ENCODE results near the gene IREB2. TPM values are rescaled to one million over a fixed set of nuclear protein-coding genes. Genes with fewer than 3 reads are reported as not detected.

Gene IREB2
- total RNA-seq, 1 donor from 2014 or later = 82.4 TPM

GRCh38 chr15:78542647-78543046, 104.6 kb downstream of the IREB2 start:
- peaks cover 9% of the 10 kb centered on the region for H3K4me1 Mint-ChIP-seq (ENCODE audit: low read depth, unreplicated experiment)
- H3K4me3 Mint-ChIP-seq (ENCODE audit: unreplicated experiment) = no peak overlapping the region
- peaks cover 6% of the 10 kb centered on the region for H3K27me3 Mint-ChIP-seq (ENCODE audit: unreplicated experiment)
- no peak for DNase-seq
- H3K36me3 Mint-ChIP-seq (ENCODE audit: unreplicated experiment) = no peaks in the 10 kb centered on the region
- H3K27ac Mint-ChIP-seq (ENCODE audit: unreplicated experiment) = no peak overlapping the region
- no peak for TF ChIP-seq CTCF (IDR thresholded peaks at IDR 0.05; ENCODE audit: partially characterized antibody, unreplicated experiment)
- peaks cover 7% of the 10 kb centered on the region for H3K9me3 Mint-ChIP-seq (ENCODE audit: unreplicated experiment)

GRCh38 chr15:78550194-78550593, 112.2 kb downstream of the IREB2 start:
- H3K36me3 Mint-ChIP-seq (ENCODE audit: unreplicated experiment) = no peaks in the 10 kb centered on the region
- no peak for DNase-seq
- H3K27me3 Mint-ChIP-seq (ENCODE audit: unreplicated experiment) = no peaks in the 10 kb centered on the region
- no peak overlapping the region for H3K4me3 Mint-ChIP-seq (ENCODE audit: unreplicated experiment)
- no peaks in the 10 kb centered on the region for H3K4me1 Mint-ChIP-seq (ENCODE audit: low read depth, unreplicated experiment)
- TF ChIP-seq CTCF (IDR thresholded peaks at IDR 0.05; ENCODE audit: partially characterized antibody, unreplicated experiment) = no peak
- no peak overlapping the region for H3K27ac Mint-ChIP-seq (ENCODE audit: unreplicated experiment)
- peaks cover 1% of the 10 kb centered on the region for H3K9me3 Mint-ChIP-seq (ENCODE audit: unreplicated experiment)

GRCh38 chr15:78550815-78551214, 112.8 kb downstream of the IREB2 start:
- H3K9me3 Mint-ChIP-seq (ENCODE audit: unreplicated experiment) = peaks cover 1% of the 10 kb centered on the region
- no peak overlapping the region for H3K27ac Mint-ChIP-seq (ENCODE audit: unreplicated experiment)
- no peaks in the 10 kb centered on the region for H3K27me3 Mint-ChIP-seq (ENCODE audit: unreplicated experiment)
- H3K36me3 Mint-ChIP-seq (ENCODE audit: unreplicated experiment) = no peaks in the 10 kb centered on the region
- no peak overlapping the region for H3K4me3 Mint-ChIP-seq (ENCODE audit: unreplicated experiment)
- DNase-seq = no peak
- H3K4me1 Mint-ChIP-seq (ENCODE audit: low read depth, unreplicated experiment) = no peaks in the 10 kb centered on the region
- TF ChIP-seq CTCF (IDR thresholded peaks at IDR 0.05; ENCODE audit: partially characterized antibody, unreplicated experiment) = no peak

Other genes with a start within 250 kb of the IREB2 start
- gene ACSBG1, start 203.7 kb upstream of the IREB2 start, total RNA-seq (ENCODE audit: unreplicated experiment) = not detected
- 2.4 TPM for gene DNAJA4, start 173.7 kb upstream of the IREB2 start, total RNA-seq (ENCODE audit: unreplicated experiment)
- gene SKIC8, start 138.6 kb upstream of the IREB2 start, total RNA-seq (ENCODE audit: unreplicated experiment) = 43.9 TPM
- 314 TPM for gene CRABP1, start 97.9 kb upstream of the IREB2 start, total RNA-seq (ENCODE audit: unreplicated experiment)
- 2.8 TPM for gene HYKK, start 69.4 kb downstream of the IREB2 start, total RNA-seq (ENCODE audit: unreplicated experiment)
- gene PSMA4, start 102.2 kb downstream of the IREB2 start, total RNA-seq (ENCODE audit: unreplicated experiment) = 170 TPM
- gene CHRNA5, start 127.3 kb downstream of the IREB2 start, total RNA-seq (ENCODE audit: unreplicated experiment) = 55.3 TPM
- gene CHRNA3, start 182.8 kb downstream of the IREB2 start, total RNA-seq (ENCODE audit: unreplicated experiment) = 208 TPM
- gene CHRNB4, start 203.0 kb downstream of the IREB2 start, total RNA-seq (ENCODE audit: unreplicated experiment) = 71.6 TPM

All from glutamatergic neuron (in vitro differentiated cells).